Forelimb muscle (tissue), 1 donor: Measurements from ENCODE around the gene PPIAL4G. TPM values are rescaled to one million over a fixed set of nuclear protein-coding genes. Genes with fewer than 3 reads are reported as not detected.
A peak's percentile ranks its signal among the peaks of the same experiment; 100 is the strongest.
"Not testable (repeated sequence)": the region's sequence is repeated elsewhere in the genome, so short reads cannot be mapped to it uniquely, and the experiment has no call there.

Experiments
- DNase-seq: peaks from one replicate; pipeline ENCODE4 v3.0.0-alpha.2; 2013; ENCODE audit warnings: low read depth
- polyA plus RNA-seq: library from polyadenylated mRNA; unstranded; fragments of 120-200 nt; gene quantifications from one replicate; pipeline ENCODE4 v1.2.1, GENCODE V29; 2013; ENCODE audit not compliant: insufficient read length

Gene PPIAL4G
- not detected for polyA plus RNA-seq

DNA sequence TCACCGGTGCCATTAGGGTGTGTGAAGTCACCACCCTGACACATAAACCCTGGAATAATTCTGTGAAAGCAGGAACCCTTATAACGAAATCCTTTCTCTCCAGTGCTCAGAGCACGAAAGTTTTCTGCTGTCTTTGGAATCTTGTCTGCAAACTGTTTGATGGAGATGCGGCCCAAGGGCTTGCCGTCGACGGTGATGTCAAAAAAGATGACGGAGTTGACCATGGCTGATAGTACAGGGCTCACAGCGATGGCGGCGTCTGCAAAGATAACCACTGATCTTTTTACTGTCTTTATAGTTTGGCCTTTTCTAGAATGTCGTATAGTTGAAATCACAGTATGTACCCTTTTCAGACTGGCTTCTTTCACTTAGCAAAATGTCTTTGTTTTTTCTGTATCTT is at the start of gene PPIAL4G:
PPIAL4G (minus strand) TSS at position 274 of the 400 bp plus-strand sequence; CDS start at position 224, 50 bp downstream.
- DNase-seq = not testable (repeated sequence)

DNA sequence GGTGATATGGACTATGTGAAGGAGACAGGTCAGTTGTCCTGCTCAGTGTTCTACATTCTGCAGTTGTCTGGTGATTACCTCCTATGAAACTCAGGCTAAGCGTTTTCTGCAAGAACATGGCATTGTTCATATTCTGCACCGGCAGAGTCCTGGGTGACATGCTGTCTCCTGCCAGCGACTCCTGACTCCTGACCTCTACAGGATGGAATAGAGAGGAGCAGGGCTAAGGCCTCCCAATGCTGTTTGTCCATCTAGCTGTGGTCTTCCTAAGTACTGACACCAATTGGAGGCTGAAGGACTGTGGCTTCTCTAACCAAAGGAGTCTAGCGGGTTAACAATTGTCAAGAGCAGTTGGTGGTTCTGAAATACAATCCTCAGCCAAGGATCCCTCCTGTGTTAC is 49.1 kb upstream of the PPIAL4G start:
- not testable (repeated sequence) for DNase-seq

DNA sequence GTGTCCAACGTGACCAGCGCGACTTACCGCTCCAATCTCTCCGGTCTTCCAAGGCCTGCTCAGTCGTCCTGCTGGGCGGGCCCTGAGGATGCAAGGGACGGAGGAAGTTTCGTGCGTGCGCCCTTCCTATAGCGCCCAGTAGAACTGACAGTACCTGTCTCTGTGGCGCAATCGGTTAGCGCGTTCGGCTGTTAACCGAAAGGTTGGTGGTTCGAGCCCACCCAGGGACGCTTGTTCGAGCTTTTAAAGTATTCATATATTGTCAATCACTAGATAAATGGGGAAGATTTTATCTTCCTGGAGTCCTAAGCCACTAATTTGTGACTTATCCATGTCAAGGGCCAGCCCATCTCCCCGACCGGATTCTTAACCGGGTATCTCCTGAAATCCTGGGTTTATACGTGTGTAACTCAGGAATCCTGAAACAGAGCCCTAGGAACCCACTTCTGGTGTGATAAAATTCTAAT is 46.0 kb upstream of the PPIAL4G start:
- not testable (repeated sequence) for DNase-seq

DNA sequence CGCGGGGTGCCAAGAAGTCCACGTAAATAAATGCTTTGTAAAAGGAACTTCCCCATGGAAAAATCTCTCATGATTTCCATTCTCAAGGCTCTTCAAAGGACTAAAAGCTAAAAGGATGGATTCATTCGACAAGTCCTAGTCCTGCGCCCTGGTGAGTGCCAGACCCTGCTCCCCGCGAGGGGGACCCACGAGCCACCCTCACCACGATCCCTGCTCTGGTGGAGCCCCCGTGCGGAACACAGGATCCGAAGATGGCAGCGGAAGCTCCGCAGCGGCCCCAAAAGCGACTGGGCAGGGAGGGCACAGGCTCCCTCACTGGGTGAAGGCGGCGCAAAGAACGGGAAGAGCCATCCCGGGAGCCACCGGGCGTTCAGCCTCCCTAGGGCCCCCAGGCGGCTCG is 45.5 kb upstream of the PPIAL4G start:
- DNase-seq = not testable (repeated sequence)

DNA sequence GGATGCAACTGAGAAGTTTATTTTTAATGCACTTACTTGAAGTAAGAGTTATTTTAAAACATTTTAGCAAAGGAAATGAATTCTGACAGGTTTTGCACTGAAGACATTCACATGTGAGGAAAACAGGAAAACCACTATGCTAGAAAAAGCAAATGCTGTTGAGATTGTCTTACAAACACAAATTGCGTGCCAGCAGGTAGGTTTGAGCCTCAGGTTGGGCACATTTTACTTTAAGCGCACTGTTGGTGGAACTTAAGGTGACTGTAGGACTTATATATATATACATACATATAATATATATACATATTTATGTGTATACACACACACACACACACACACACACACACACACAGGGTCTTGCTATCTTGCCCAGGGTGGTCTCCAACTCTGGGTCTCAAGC is 43.5 kb upstream of the PPIAL4G start:
- DNase-seq = not testable (repeated sequence)

DNA sequence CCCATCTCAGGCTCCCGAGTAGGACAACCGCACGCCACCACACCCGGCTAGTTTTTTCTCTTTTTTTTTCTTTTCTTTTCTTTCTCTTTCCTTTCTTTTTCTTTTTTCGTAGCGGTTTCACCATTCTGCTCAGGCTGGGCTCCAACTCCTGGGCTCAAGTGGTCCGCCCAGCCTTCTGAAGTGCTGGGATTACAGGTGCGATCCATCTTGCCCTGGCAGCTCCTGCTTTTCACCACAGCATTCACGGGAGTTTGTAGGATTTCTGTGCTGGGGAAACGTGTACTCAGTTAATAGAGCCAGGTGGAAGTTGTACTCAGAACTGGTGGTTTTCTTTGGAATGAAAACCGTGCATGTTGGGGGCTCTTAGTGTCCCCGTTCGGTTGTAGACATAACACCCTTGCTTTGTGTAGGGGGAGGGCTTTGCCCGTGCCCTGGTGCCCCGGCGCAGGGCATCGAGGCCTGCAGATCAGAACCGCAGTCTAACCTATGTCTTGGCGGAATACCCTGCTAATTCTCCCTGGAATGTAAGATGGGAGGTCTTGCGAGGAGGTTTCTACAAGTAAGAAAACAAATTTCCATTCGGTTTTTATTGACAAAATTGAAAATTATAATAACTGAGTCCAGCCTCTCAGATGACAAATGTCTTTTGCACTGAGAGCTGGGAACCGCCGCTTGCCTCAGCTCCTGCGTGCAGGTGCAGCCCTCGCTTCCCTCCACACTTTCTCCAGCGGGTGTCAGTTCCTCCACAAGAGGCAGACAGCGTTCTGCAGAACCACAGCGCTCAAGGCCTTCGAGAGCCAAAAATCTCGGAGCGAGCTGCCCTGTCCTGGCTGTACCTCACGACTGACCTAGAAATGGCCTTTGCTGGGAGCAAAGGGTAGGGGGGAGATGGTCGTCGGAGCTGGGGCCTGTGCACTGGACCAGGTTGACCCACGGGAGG is 40.4 kb upstream of the PPIAL4G start:
- DNase-seq = not testable (repeated sequence)

DNA sequence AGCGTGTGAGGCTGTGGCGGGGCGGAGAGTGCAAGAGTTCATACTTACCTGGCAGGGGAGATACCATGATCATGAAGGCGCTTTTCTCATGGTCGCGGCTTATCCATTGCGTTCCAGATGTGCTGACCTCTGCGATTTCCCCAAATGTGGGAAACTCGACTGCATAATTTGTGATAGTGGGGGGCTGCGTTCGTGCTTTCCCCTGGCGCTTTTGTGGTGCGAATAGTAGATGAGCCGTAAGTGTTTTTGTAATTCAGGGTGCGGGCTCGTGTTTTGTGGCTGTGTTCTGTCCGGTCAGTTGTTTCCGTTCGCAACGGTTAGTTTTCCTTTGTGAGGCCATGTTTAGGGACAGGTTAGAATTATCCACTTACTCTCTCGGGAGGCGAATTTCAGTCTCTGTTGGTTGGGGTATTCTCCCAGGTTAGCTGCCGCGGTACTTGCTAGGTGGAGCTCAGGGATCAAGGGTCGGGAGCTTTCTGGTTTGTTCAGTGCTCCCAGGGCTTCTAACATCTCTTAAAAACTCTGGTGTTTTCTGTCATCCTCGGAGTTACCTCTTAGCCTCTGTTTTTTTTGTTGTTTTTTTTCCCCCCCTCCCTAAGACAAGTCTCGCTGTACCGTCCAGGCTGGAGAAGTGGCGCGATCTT is 39.6 kb upstream of the PPIAL4G start:
- peak; percentile 67 for DNase-seq

DNA sequence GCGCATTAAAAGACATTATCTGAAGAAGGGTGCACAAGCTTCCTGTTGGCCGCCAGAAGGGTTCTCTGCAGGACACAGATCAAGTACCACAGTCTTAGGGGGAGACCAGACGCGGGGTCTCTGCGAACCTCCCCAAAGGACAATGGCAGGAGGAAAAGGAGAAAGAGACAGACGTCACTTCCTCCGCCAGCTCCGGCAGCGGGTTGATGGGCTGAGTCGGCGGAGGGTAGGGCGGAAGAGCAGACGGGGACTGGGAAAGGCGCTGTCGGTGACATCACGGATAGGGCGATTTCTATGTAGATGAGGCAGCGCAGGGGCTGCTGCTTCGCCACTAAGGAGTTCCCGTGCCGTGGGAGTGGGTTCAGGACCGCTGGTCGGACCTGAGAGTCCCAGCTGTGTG is 39.0 kb upstream of the PPIAL4G start:
- peak; percentile 31 for DNase-seq

DNA sequence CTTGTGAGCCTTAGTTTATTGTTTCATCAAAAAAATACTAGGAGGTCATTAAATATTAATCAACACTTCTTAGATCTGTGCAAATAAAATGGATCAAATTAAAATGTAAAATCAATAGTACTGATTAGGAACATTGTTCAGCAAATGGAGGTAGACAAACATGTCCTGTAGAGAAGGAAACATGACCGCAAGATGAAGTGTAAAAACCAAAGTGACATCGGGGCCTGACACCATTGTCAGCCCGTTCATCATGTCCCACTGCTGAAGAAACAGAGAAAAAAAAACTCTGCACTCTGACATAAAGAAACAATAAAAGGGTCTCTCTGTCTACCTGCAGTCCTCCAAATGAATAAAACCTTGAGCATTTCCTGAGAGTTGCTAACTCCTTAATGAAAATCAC is 31.2 kb upstream of the PPIAL4G start:
- DNase-seq = not testable (repeated sequence)

DNA sequence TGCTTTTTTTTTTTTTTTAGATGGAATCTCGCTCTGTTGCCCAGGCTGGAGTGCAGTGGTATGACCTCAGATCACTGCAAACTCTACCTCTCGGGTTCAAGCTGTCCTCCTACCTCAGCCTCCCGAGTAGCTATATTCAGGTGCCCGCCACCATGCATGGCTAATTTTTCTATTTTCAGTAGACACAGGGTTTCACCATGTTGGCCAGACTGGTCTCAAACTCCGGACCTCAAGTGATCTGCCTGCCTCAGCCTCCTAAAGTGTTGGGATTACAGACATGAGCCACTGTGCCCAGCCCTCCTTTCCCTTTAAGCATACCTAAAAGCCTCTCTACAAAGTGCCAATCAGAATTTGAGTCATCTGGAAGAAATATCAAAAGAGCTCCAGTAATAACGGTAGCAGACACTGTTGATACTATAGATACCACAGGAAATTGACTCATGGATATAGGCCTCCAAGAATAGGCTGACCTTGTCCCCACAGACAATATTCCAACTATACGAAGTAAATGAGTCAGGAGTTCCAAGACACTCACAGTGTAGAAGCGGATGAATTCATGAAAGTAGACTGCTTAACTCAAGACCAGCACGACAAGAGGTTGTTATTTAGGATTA is 29.6 kb upstream of the PPIAL4G start:
- DNase-seq = not testable (repeated sequence)

DNA sequence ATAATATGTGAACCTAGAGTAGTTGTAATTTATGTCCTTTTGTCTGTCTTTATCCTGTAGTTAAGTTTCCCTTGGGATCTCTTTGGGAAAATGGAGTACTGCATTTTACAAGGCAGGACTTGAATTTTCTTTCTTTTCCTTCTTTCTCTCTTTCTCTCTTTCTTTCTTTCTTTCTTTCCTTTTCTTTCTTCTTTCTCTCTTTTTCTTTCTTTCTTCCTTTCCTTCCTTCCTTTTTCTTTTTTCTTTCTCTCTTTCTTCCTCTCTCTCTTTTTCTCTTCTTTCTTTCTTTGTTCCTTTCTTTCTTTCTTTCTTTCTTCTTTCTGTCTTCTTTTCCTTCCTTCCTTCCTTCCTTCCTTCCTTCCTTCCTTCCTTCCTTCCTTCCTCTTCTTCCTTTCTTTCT is 10.8 kb upstream of the PPIAL4G start:
- DNase-seq = not testable (repeated sequence)

DNA sequence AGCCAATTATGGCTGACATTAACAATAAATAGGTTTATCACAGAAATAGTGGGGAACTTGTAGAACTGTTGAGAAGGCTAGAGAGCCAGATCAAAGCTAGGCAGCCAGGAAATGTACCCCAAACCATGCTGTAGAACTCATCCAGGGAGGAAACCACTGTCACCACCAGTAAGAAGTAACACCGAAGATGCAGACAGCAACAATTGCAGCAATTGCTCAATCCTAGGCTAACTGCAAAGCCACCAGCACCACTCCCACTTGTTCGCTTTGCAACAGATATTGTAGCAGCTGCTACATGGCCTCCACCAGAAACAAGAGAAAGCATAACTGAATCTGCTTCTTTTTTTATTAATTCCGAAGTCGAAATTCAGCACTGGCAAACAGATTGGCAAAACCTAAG is 2.0 kb downstream of the PPIAL4G start:
- DNase-seq = not testable (repeated sequence)

DNA sequence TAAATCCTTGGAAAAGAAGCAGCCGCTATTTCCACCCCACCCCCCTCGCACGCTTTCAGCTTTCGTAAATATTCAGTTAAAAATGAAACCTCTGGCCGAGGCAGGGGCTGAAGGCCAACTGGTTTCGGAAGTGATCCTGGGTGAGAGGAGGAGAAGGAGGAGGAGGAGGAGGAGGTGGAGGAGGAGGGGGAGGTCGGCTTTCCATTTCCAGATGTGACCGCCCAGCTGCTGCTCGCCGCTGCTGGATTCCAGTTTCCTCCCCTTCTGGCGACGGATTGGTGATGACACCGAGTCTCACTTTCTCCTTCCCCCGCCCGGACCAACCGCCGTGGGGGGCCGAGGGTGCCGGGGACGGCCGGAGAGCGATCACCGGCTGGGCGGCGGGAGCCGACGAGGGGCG is 23.4 kb downstream of the PPIAL4G start:
- DNase-seq = not testable (repeated sequence)

DNA sequence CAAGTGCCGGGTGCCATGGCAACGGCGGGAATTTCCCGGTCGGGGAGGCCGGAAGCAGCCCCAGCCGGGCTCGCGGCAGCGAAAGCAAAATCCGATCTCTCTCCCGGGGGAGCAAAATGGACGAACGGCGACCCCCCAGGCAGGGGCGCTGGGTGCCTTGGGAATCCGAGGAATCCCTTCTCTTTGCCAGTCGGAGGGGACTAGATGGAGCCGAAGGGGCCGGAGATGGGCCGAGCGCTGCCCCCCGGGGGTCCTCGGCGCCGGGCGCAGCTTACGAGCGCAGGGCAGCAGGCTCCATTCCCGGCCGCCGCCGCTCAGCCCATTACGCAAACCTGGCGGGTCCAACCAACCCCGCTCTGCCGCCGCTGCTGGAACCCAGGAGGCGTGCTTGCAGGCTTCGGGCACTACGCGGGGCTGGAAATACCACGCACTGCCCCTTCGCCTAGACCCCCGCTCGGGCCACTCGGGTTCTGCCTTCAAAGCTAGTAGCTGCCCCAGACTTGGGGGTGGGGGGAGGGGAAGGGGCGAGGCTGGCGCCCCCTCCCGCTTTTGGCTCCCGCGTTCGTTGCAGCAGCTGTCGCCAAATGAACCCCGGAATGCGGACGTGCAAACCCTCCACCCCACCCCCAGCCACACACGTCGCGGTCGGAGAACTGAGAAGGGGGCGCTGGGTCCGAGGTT is 24.1 kb downstream of the PPIAL4G start:
- DNase-seq = not testable (repeated sequence)

DNA sequence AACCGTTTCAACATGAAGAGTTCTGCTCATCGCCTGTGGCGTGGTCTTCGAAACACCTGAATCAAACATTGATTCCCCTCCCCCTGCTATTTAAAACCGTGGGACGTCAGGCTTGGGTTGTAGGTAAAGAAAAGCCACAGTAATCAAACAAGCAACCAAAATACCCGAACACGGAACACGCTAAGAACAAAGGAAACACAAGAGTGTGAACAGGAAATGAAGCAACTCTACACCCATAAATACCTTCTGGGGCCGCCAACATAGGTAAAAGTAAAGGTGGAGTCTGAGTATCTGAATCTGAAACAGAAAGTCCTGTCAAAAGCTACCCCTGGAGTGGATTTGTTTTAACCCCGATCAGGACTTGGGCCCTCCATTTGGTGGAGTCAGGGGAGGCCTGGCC is 24.7 kb downstream of the PPIAL4G start:
- DNase-seq = not testable (repeated sequence)

DNA sequence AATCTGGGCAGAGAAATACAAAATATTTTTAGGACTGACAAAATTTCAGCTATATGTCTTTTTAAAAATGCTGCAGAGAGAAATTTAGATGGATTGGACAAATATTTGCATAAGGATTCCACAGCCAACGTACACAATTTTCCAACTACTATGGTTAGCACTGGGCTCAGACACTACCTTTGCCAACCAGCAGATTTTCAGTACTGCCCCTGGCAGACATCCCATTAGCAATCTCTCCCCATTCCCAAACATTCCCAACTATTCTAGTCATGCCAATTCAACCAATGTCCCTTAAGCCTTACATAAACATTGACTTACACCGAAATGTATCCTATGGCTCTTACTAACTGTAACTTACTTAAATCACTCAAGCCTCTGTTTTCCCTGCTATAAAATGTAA is 30.3 kb downstream of the PPIAL4G start:
- not testable (repeated sequence) for DNase-seq

DNA sequence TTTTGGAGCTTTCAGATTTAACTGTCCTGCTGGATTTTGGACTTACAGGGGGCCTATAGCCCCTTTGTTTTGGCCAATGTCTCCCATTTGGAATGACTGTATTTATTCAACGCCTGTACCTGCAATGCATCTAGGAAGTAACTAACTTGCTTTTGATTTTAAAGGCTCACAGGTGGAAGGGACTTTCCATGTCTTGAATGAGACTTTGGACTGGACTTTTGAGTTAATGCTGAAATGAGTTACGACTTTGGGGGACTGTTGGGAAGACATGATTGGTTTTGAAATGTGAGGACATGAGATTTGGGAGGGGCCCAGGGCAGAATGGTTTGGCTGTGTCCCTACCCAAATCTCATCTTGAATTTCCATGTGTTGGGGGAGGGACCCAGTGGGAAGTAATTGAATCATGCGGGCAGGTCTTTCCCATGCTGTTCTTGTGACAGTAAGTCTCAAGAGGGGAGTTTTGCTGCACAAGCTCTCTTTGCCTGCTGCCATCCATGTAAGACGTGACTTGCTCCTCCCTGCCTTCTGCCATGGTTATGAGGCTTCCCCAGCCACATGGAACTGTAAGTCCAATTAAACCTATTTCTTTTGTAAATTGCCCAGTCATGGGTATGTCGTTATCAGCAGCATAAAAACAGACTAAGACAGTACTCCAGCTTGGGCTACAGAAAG is 43.3 kb downstream of the PPIAL4G start:
- DNase-seq = not testable (repeated sequence)

DNA sequence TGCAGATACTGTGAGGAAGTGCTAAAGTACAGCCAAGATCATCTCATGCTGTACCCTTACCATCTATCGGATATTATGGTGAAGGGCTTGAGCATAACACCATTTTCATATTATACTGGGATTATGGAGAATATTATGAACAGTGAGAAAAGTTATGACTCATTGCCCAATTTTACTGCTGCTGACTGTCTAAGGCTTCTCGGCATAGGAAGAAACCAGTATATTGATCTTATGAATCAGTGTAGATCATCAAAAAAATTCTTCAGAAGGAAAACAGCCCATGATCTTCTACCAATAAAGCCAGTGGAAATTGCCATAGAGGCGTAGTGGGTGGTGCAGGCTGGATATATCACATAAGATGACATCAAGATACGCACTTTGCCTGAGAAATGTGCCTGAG is 47.7 kb downstream of the PPIAL4G start:
- DNase-seq = no peak

DNA sequence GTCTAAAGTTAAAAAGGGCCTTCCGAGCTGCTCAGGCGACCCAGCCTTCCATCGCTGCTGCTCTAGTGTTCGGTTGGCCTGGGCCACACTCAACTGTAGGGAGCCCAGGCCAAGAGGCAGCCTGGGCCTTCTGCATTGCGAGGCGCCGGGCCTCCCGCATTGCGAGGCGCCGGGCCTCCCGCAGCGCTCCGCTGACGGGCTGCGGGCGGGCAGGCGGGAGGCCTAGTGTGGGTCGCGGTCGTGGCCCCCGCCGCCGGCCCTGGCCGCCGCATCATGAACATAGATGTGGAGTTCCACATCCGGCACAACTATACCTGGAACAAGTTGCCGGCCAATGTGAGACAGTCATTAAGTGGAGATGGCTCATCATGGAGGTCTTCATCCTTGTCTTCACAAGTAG is 48.3 kb downstream of the PPIAL4G start:
- DNase-seq = no peak

DNA sequence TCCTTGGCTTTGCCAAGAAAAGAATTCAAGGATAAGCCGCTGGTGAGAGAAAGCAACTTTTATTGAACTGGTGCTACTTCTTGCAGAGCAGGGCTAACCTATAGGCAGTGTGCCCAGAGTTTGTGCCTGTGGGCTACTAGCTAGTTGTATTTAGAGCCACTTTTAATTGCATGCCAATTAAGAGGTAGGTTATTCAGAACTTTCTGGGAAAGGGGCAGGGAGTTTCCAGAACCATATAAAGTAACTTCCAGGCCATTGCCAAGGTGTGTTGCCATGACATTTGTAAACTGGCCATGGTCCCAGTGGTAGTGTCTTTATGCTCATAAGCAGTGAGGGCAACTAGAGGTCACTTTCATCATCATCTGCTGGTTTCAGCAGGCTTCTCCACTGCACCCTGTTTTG is 50.2 kb downstream of the PPIAL4G start:
- DNase-seq = not testable (repeated sequence)
